Measurements from ENCODE around the gene LSS.

- TF ChIP-seq CTCF (conservative IDR thresholded peaks at IDR 0.05; ENCODE audit: low read depth, low read length), result no peak
- TF ChIP-seq EZH2 (IDR thresholded peaks at IDR 0.05; ENCODE audit: low read length, unreplicated experiment), result no peak
Observed at GRCh38 chr21:46180778-46181391, 47.7 kb downstream of the LSS start.
